Measurements from ENCODE around the gene TMEM184A. TPM values are rescaled to one million over a fixed set of nuclear protein-coding genes. Genes with fewer than 3 reads are reported as not detected.
"Not testable (repeated sequence)": the region's sequence is repeated elsewhere in the genome, so short reads cannot be mapped to it uniquely, and the experiment has no call there.

The TMEM184A gene
- polyA plus RNA-seq, 1 donor from 2014 or later = 0.08 TPM

DNA sequence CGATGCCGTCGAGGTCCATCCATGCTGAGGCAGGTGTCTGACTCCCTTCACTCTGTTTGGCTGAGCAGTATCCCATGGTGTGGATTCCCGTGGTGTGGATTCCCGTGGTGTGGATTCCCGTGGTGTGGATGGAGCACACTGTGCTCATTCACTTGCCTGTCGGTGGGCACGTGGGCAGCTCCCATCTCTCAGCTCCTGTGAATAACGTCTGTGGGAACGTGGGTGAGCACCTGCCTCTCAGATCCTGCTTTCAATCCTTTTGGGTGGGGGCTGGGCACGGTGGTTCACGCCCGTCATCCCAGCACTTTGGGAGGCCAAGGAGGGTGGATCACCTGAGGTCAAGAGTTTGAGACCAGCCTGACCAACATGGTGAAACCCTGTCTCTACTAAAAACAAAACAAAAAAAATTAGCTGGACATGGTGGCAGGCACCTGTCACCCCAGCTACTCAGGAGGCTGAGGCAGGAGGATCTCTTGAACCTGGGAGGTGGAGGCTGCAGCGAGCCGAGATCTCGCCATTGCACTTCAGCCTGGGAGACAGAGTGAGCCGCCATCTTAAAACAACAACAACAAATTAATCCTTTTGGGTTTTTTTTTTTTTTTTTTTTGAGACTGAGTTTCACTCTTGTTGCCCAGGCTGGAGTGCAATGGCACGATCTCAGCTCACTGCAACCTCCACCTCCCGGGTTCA lies 27.4 kb upstream of the TMEM184A start:
- H3K9me3 Mint-ChIP-seq, H3K36me3 Mint-ChIP-seq, H3K27me3 Mint-ChIP-seq, H3K4me3 Mint-ChIP-seq, H3K27ac Mint-ChIP-seq: not testable (repeated sequence)
- H3K4me1 Mint-ChIP-seq = peaks cover 5 to 10% (median 9%) of the 10 kb centered on the region in 3 donors

DNA sequence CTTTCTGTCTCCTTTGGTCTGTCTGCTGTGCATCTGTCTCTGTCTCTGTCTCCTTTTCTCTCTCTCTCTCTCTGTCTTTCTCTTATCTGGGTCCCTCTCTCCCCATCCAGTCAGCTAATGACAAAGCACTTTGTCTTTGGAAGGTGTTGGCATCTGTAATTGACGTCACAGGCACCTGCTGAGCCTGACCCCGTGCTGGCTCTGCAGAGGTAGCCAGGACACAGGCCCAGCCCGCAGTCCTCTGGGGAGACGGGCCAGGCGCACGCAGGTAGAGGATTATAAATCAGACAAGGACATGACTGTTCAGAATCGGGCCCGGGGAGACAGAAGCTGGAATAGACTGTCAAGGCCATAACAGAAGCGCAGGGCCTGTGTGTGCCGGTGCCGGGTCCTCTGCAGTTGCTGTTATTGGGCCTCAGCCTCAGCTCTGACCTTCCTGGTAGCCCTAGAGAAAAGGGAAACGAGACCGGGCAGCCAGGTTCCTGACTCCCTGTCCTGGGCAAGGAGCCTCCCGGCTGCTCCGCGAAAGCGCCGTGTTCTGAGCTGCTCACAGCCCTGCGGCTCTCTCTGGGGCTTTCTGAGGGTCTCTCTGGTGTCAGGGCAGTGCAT lies 24.5 kb upstream of the TMEM184A start:
- Mint-ChIP-seq H3K4me1 (peaks cover 7 to 10% (median 9%) of the 10 kb centered on the region in 3 donors), H3K36me3 (peaks cover 3% of the 10 kb centered on the region), H3K27me3 (no peaks in the 10 kb centered on the region), H3K4me3 (no peak overlapping the region), H3K27ac (no peak overlapping the region), H3K9me3 (no peaks in the 10 kb centered on the region)

DNA sequence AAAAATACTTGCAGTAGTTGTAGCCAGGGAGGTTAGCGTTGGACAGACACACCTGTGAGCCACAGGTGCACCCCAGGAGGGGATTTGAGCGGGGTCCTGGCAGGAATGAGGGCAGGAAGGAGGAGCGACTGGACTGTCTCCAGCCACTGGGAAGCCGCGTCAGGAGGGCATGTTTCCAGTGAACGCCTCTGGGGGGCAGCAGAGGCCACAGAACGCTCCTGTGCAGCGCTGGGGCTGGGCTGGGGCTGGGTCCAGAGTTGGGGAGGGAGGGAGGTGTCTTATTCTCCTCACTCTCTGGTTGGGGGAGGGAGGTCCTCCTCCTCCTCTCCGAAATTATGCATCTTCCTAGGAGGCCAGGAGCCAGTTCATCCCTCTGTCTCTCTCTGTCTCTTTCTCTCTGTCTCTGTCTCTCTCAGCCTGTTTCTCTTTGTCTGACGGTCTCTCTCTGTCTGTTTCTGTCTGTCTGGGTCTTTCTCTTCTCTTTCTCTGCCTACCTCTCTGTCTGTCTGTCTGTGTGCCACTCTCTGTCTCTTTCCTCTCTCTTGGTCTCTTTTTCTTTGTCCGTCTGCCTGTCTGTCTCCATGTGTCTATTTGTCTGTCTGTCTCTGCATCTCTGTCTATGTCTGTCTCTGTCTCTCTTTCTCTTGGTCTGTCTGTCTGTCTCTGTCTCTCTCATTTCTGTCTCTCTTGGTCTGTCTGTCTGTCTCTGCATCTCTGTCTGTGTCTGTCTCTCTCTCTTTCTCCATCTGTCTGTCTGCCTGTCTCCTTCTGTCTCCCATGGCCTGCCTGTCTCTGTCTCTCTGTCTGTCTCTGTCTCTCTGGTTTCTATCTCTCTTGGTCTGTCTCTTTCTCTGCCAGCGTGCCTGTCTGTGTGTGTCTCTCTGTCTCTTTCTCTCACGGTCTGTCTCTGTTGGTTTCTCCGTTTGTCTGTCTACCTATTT lies 23.7 kb upstream of the TMEM184A start:
- Mint-ChIP-seq H3K36me3 (peaks cover 2% of the 10 kb centered on the region), H3K4me3 (peak overlapping the region in 1 of 4 donors; percentile 28), H3K27ac (peak overlapping the region in 2 of 3 donors; percentile 0 to 61), H3K9me3 (no peaks in the 10 kb centered on the region), H3K4me1 (peaks cover 7 to 10% (median 9%) of the 10 kb centered on the region in 3 donors), H3K27me3 (no peaks in the 10 kb centered on the region)

DNA sequence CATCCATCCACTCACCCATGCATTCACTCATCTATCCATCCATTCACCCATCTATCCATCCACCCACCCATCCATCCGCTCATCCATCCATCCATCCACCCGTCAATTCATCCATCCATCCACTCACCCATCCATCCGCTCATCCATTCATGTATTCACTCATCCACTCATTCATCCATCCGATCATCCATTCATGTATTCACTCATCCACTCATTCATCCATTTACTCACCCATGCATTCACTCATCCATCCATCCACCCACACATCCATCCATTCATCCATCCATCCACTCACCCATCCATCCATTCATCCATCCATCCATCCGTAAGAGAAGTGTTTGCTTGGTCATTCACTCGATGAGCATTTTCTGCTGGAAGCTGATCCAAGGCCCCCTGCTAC lies 22.5 kb upstream of the TMEM184A start:
- no peaks in the 10 kb centered on the region for H3K27me3 Mint-ChIP-seq
- peaks cover 3% of the 10 kb centered on the region for H3K36me3 Mint-ChIP-seq
- H3K4me1 Mint-ChIP-seq = peaks cover 7 to 10% (median 9%) of the 10 kb centered on the region in 3 donors
- no peak overlapping the region for H3K27ac Mint-ChIP-seq
- no peaks in the 10 kb centered on the region for H3K9me3 Mint-ChIP-seq
- H3K4me3 Mint-ChIP-seq = no peak overlapping the region

DNA sequence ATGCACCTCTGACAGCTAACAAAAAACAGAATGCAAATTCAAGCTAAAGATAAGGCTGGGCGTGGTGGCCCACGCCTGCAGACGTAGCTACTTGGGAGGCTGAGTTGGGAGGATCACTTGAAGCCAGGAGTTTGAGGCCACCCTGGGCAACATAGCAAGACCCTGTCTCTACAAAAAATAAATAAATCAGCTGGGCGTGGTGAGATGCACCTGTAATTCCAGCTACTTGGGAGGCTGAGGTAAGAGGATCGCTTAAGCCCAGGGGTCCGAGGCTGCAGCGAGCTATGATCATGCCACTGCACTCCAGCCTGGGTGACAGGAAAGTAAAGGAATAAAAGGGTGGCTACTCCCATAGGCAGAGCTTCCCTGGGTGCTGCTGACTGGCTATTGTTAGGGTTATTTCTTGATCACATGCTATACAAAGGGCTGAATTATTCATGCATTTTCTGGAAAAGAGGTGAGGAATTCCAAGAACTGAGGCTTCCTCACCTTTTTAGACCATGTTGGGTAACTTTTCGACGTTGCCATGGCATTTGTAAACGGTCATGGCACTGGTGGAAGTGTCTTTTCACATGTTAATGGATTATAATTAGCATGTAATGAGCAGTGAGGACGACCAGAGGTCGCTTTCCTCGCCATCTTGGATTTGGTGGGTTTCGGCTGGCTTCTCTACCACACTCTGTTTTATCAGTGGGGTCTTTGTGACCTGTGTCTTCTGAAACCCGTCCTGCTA lies 20.7 kb upstream of the TMEM184A start:
- no peaks in the 10 kb centered on the region for H3K27me3 Mint-ChIP-seq
- H3K4me1 Mint-ChIP-seq = peaks cover 7 to 19% (median 9%) of the 10 kb centered on the region in 3 donors
- H3K27ac Mint-ChIP-seq = no peak overlapping the region
- peaks cover 4% of the 10 kb centered on the region for H3K36me3 Mint-ChIP-seq
- no peak overlapping the region for H3K4me3 Mint-ChIP-seq
- H3K9me3 Mint-ChIP-seq = no peaks in the 10 kb centered on the region

DNA sequence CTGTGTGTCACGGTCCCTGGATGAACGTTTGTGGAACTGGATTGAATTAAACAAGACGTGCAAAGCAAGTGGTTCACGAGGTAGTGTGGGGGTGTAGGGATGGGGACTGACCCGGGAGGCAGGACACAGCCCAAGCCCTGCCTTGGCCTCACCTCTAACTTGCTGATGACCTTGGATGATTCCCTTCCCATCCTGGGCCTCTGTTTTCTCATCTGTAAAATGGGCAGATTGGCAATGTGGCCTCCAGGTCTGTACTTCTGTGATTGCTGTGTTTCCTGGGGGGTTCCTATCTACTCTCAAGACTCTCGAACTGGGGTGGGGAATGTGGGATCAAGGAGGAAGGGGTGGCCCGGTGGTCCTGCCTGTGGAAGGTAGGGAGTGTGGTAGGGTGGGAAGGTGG lies 19.8 kb upstream of the TMEM184A start:
- Mint-ChIP-seq H3K4me1 (peaks cover 9 to 22% (median 16%) of the 10 kb centered on the region in 3 donors), H3K36me3 (peaks cover 4% of the 10 kb centered on the region), H3K9me3 (no peaks in the 10 kb centered on the region), H3K27ac (no peak overlapping the region), H3K4me3 (no peak overlapping the region), H3K27me3 (no peaks in the 10 kb centered on the region)

DNA sequence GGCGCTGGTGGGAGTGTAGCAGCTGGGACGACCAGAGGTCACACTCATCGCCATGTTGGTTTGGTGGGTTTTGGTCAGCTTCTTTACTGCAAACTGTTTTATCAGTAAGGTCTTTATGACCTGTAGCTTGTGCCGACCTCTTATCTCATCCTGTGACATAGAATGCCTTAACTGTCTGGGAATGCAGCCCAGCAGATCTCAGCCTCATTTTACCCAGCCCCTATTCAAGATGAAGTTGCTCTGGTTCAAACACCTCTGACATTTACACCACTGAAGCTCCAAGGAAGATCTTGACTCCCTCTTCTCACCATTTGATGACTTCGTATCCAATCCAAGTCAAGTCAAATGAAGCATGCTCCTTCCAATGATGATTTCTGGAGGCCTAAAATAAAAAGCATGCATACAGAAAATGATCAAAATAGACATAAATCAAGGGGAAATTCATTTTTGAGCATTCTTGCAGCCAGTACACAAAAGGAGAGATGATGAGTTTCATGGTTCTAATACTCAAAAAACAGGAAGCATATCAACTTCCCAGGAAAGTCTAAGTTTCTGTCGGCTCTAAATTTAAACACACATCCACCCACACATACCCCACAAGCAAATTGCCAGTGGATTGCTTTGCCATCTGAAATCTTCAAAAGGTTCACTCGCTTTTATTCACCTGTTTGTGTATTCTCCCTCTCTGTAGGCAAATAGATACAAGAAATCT lies 16.3 kb upstream of the TMEM184A start:
- Mint-ChIP-seq H3K4me1 (peaks cover 10 to 18% (median 12%) of the 10 kb centered on the region in 3 donors), H3K4me3 (peak overlapping the region in 2 of 4 donors; percentile 94 to 99), H3K27me3 (no peaks in the 10 kb centered on the region), H3K36me3 (peaks cover 4% of the 10 kb centered on the region), H3K27ac (peak overlapping the region in 2 of 3 donors; percentile 76 to 98), H3K9me3 (no peaks in the 10 kb centered on the region)

DNA sequence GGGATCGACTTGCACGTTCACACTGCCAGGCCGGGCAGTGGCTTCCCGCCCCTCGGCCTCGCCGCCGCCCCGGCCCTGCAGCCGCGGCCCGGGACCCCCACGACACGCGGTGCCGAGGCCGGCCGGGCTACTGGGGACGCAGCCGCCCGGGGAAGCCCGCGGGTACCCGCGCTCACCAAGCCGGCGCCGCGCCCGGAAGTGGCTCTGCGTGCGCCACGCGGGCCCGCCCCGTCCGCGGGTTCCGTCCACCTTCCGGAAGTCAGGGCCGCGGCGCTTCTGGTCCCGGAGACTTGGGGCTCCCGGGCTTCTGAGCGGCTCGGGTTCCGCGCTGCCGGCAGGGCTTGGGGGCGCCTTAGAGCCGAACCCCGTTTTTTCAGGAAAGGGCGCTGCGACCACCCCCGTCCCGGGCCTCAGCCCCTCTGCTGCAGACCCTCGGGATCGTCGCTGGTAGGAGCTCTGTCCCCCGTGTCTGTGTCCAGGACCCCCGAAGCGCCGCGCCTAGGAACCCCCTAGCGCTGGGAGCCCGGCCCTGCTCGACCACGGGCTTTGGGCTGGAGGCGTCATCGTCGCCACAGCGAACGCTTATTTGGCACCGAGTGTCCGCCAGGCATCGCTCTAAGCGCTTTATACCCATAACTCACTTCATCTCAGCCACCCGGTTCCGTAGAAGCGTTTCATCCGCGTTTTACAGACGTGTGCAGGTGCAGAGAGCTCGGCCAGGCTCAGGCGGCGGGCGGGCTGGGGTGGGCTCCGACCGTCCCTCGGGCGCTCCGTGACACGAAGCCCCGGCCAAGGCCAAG lies 14.0 kb upstream of the TMEM184A start, which contains the start of gene PSMG3:
Gene PSMG3 (minus strand): TSS at position 200 of the 800 bp plus-strand sequence. CDS start 693 bp downstream, outside the sequence.
- peaks cover 4% of the 10 kb centered on the region for H3K36me3 Mint-ChIP-seq
- peak within 1 kb of the TSS; percentile 92 to 98 (median 92) for H3K27ac Mint-ChIP-seq
- peaks cover 9 to 18% (median 12%) of the 10 kb centered on the region in 3 donors for H3K4me1 Mint-ChIP-seq
- no peaks in the 10 kb centered on the region for H3K27me3 Mint-ChIP-seq
- H3K4me3 Mint-ChIP-seq = peak within 1 kb of the TSS; percentile 89 to 99 (median 94)
- no peaks in the 10 kb centered on the region for H3K9me3 Mint-ChIP-seq

DNA sequence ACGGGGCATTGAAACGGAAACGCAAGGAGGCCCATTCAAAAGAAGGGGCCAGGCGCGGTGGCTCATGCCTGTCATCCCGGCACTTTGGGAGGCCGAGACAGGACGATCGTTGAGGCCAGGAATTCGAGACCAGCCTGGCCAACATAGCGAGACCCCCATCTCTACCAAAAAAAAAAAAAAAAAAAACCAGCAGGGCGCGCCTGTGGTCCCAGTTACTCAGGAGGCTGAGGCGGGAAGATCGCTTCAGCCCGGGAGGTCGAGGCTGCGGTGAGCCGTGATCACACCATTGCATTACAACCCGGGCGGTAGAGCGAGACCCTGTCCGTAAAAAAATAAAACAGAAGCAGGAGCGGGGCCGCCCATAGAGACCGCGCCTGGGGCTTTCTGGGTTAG lies 13.4 kb upstream of the TMEM184A start:
- Mint-ChIP-seq H3K9me3 (no peaks in the 10 kb centered on the region), H3K4me1 (peaks cover 9 to 18% (median 12%) of the 10 kb centered on the region in 3 donors), H3K36me3 (peaks cover 4% of the 10 kb centered on the region), H3K4me3 (peak overlapping the region; percentile 80 to 99 (median 92)), H3K27ac (peak overlapping the region; percentile 75 to 92 (median 92)), H3K27me3 (no peaks in the 10 kb centered on the region)

DNA sequence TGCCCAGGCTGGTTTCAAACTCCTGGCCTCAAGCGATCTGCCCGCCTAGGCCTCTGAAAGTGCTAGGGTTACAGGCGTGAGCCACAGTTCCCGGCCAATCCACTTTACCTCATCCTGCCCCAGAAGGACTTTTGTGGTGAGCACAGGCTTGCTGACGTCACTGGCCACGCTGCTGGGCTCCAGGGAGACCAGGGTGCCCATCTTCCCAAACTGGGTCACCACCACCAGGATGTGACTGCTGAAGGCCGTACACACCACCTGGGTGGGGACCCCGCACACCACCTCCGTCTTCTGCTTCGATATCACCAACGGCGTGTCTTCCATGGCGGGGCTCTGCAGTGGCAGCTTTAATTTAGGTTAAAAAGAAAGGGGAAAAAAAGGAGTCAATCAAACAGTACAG lies 13.0 kb upstream of the TMEM184A start:
- peaks cover 9 to 18% (median 12%) of the 10 kb centered on the region in 3 donors for H3K4me1 Mint-ChIP-seq
- H3K4me3 Mint-ChIP-seq = peak overlapping the region; percentile 80 to 99 (median 92)
- H3K27ac Mint-ChIP-seq = peak overlapping the region; percentile 75 to 92 (median 92)
- no peaks in the 10 kb centered on the region for H3K27me3 Mint-ChIP-seq
- no peaks in the 10 kb centered on the region for H3K9me3 Mint-ChIP-seq
- H3K36me3 Mint-ChIP-seq = peaks cover 4% of the 10 kb centered on the region

DNA sequence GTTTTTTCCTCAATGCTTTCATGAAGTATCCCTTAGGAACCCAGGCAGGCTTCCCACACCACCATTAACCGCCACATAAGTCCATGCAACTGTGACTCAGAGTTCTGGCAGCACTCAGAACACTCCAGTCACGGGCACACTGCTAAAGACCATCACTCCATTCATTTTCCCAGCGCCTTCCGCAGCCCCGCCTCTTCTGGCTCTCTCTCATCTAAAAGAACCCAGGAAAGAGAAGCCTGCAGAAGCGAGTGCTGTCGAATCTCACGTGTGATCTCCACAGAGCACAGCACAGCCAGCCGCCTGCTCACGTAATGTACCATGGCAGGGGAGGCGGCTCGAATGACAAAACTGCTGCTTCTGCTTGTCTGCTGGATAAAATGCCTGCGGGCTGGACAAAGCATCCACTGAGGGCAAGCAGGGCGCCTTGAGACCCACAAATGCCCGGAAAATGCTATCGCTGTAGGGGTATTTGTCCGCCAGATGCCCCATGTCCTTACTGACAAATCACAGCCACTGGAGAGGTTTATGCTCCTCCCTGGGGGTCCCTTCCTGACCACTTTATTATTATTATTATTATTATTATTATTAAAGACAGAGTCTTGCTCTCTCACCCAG lies 12.0 kb upstream of the TMEM184A start:
- peak overlapping the region in 3 of 4 donors; percentile 63 to 99 (median 71) for H3K4me3 Mint-ChIP-seq
- no peaks in the 10 kb centered on the region for H3K9me3 Mint-ChIP-seq
- peaks cover 9 to 16% (median 12%) of the 10 kb centered on the region in 3 donors for H3K4me1 Mint-ChIP-seq
- H3K27ac Mint-ChIP-seq = peak overlapping the region; percentile 71 to 92 (median 75)
- no peaks in the 10 kb centered on the region for H3K27me3 Mint-ChIP-seq
- peaks cover 1% of the 10 kb centered on the region for H3K36me3 Mint-ChIP-seq

DNA sequence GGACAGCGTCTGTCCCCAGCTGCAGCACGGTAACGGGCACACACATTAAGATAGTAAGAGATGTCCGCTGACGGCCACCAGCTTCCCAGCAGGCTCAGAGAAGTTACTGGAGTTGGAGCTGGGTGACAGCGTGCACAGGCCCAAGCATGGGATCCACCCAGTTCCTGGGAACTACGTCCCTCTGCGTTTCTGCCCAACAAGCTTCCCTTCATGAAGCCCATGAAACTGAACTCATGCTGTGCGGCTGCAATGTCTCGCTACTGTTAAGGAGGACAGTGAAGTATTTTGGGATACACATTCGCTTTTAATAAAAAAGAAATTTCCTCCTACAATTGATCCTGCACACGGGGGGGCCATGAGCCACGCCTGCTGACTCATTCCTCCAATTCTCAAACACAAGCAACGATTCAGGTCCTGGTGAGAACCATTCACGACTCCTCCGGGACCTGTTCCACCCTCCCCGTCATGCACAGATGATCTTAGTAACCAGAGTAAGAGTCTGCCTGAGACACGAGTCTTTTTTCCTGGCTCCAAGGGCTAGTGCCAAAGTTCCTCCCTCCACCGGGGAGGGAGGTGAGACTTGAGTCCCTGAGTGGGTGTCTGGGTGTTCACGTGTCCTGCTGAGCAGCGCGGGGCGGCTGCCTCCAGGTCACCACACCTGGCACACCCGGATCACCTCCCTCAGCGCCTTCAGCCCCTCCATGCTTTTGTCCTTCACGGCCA lies 11.2 kb upstream of the TMEM184A start:
- Mint-ChIP-seq H3K27ac (peak overlapping the region in 1 of 3 donors; percentile 71), H3K9me3 (no peaks in the 10 kb centered on the region), H3K4me1 (peaks cover 9 to 12% (median 10%) of the 10 kb centered on the region in 3 donors), H3K36me3 (no peaks in the 10 kb centered on the region), H3K4me3 (peak overlapping the region in 1 of 4 donors; percentile 99), H3K27me3 (no peaks in the 10 kb centered on the region)

Measured in IgD-negative memory B cell (primary cell).